ENCODE results near the gene GPBAR1. TPM values are rescaled to one million over a fixed set of nuclear protein-coding genes. Genes with fewer than 3 reads are reported as not detected.

The GPBAR1 gene
- total and polyA plus RNA-seq, 2 of the 8 experiments (the other 6 are each of a cell fraction or from before 2014, with no cell fraction given), result 0.32 to 0.59 TPM

- no peak for TF ChIP-seq TCF12 (IDR thresholded peaks at IDR 0.05; ENCODE audit: low read depth, low read length)
Measured at GRCh38 chr2:218275371-218276072, 14.7 kb downstream of the GPBAR1 start (continued).
